ENCODE measurements around the gene ATP6V0B. TPM values are rescaled to one million over a fixed set of nuclear protein-coding genes. Genes with fewer than 3 reads are reported as not detected.

Gene ATP6V0B
- total and polyA plus RNA-seq, 9 of the 15 experiments (the other 6 are each of a cell fraction or from before 2014, with no cell fraction given), result 137 to 328 (median 220) TPM

- TF ChIP-seq, protein P1, sequence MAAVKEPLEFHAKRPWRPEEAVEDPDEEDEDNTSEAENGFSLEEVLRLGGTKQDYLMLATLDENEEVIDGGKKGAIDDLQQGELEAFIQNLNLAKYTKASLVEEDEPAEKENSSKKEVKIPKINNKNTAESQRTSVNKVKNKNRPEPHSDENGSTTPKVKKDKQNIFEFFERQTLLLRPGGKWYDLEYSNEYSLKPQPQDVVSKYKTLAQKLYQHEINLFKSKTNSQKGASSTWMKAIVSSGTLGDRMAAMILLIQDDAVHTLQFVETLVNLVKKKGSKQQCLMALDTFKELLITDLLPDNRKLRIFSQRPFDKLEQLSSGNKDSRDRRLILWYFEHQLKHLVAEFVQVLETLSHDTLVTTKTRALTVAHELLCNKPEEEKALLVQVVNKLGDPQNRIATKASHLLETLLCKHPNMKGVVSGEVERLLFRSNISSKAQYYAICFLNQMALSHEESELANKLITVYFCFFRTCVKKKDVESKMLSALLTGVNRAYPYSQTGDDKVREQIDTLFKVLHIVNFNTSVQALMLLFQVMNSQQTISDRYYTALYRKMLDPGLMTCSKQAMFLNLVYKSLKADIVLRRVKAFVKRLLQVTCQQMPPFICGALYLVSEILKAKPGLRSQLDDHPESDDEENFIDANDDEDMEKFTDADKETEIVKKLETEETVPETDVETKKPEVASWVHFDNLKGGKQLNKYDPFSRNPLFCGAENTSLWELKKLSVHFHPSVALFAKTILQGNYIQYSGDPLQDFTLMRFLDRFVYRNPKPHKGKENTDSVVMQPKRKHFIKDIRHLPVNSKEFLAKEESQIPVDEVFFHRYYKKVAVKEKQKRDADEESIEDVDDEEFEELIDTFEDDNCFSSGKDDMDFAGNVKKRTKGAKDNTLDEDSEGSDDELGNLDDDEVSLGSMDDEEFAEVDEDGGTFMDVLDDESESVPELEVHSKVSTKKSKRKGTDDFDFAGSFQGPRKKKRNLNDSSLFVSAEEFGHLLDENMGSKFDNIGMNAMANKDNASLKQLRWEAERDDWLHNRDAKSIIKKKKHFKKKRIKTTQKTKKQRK (IDR thresholded peaks at IDR 0.05; ENCODE audit: borderline replicate concordance, low read depth, low read length), result no peak
- TF ChIP-seq JUNB (CRISPR knock-in tag; conservative IDR thresholded peaks at IDR 0.05) (no peak), SP2 (IDR thresholded peaks at IDR 0.05; ENCODE audit: extremely low read depth, low read depth, low read length, poor library complexity, severe bottlenecking) (no peak), TAF1 (IDR thresholded peaks at IDR 0.05; ENCODE audit: control insufficient read depth, extremely low read depth, insufficient read depth, low read length, severe bottlenecking) (no peak), NRF1 (conservative IDR thresholded peaks at IDR 0.05 in 1 of 2, IDR thresholded peaks at IDR 0.05 in 1 of 2) (peak; percentile 3 to 13; a peak in 1 of 4 replicates), SOX6 (IDR thresholded peaks at IDR 0.05) (0 out of 2 replicates have a peak, but pooled peaks have one; percentile 5), RB1 (IDR thresholded peaks at IDR 0.05; ENCODE audit: low read depth) (peak; percentile 49), GABPB1 (CRISPR knock-in tag; IDR thresholded peaks at IDR 0.05) (peak; percentile 84), CTBP1 (IDR thresholded peaks at IDR 0.05; ENCODE audit: borderline replicate concordance) (peak; percentile 53; the same call in 1 of the 2 replicates), ARHGAP35 (IDR thresholded peaks at IDR 0.05; ENCODE audit: partially characterized antibody) (no peak), RFX7 (CRISPR knock-in tag; IDR thresholded peaks at IDR 0.05) (no peak), CHCHD3 (CRISPR knock-in tag; IDR thresholded peaks at IDR 0.05) (no peak), ZNF282 (CRISPR knock-in tag; IDR thresholded peaks at IDR 0.05) (no peak)
- TF ChIP-seq, protein P2, sequence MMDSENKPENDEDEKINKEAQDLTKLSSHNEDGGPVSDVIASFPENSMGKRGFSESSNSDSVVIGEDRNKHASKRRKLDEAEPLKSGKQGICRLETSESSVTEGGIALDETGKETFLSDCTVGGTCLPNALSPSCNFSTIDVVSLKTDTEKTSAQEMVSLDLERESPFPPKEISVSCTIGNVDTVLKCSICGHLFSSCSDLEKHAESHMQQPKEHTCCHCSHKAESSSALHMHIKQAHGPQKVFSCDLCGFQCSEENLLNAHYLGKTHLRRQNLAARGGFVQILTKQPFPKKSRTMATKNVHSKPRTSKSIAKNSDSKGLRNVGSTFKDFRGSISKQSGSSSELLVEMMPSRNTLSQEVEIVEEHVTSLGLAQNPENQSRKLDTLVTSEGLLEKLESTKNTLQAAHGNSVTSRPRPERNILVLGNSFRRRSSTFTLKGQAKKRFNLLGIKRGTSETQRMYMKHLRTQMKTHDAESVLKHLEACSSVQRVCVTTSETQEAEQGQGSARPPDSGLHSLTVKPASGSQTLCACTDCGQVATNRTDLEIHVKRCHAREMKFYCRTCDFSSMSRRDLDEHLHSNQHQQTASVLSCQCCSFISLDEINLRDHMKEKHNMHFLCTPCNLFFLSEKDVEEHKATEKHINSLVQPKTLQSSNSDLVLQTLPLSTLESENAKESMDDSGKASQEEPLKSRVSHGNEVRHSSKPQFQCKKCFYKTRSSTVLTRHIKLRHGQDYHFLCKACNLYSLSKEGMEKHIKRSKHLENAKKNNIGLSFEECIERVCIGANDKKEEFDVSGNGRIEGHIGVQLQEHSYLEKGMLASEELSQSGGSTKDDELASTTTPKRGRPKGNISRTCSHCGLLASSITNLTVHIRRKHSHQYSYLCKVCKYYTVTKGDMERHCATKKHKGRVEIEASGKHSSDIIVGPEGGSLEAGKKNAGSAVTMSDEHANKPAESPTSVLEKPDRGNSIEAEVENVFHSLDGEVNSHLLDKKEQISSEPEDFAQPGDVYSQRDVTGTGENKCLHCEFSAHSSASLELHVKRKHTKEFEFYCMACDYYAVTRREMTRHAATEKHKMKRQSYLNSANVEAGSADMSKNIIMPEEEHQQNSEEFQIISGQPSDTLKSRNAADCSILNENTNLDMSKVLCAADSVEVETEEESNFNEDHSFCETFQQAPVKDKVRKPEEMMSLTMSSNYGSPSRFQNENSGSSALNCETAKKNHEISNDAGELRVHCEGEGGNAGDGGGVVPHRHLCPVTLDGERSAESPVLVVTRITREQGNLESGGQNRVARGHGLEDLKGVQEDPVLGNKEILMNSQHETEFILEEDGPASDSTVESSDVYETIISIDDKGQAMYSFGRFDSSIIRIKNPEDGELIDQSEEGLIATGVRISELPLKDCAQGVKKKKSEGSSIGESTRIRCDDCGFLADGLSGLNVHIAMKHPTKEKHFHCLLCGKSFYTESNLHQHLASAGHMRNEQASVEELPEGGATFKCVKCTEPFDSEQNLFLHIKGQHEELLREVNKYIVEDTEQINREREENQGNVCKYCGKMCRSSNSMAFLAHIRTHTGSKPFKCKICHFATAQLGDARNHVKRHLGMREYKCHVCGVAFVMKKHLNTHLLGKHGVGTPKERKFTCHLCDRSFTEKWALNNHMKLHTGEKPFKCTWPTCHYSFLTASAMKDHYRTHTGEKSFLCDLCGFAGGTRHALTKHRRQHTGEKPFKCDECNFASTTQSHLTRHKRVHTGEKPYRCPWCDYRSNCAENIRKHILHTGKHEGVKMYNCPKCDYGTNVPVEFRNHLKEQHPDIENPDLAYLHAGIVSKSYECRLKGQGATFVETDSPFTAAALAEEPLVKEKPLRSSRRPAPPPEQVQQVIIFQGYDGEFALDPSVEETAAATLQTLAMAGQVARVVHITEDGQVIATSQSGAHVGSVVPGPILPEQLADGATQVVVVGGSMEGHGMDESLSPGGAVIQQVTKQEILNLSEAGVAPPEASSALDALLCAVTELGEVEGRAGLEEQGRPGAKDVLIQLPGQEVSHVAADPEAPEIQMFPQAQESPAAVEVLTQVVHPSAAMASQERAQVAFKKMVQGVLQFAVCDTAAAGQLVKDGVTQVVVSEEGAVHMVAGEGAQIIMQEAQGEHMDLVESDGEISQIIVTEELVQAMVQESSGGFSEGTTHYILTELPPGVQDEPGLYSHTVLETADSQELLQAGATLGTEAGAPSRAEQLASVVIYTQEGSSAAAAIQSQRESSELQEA (IDR thresholded peaks at IDR 0.05; ENCODE audit: low read depth), result no peak
- TF ChIP-seq, protein P3, sequence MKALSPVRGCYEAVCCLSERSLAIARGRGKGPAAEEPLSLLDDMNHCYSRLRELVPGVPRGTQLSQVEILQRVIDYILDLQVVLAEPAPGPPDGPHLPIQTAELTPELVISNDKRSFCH (CRISPR knock-in tag; IDR thresholded peaks at IDR 0.05), result no peak
- TF ChIP-seq, protein P3 (tag; IDR thresholded peaks at IDR 0.05), result peak; percentile 43; the same call in 1 of the 2 replicates
Observed at GRCh38 chr1:43934101-43934985, 40.4 kb upstream of the ATP6V0B start (continued).

All from K562 (cell line).